Fibroblast of pulmonary artery (primary cell): ENCODE data around the gene KRT31.

ENCODE experiments used
- DNase-seq: peaks from one replicate; pipeline ENCODE4 v3.0.0-alpha.2; 2010; ENCODE audit warnings: low read depth
- H3K4me3 ChIP-seq: replicated peaks from 2 replicates; pipeline ENCODE4 v1.5.1; 2011; ENCODE audit warnings: low read depth, mild to moderate bottlenecking, control low read depth, low read length, moderate library complexity
- CTCF ChIP-seq: IDR thresholded peaks from 2 replicates; pipeline ENCODE4 v1.5.1; 2011; ENCODE audit warnings: mild to moderate bottlenecking, control low read depth, low read length, inconsistent platforms; ENCODE audit errors: missing control alignments

The KRT31 gene

DNA sequence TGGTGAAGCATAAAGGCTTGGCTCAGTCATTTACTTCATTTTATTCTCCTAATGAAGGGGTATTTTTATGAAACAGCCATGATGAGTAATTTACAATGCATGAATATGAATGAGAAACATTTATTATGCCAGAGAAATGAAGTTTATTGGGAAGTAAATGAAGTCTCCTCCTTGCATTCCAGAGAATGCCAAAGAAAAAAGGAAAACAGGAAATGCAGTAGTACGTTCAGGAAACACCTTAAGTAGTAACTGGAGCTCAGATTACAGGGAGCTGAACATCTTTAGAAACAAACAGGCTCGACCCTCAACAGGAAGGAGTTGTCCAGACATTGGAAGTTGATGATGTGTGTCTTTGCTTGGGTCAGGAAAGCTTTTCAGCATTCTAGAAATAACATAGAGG lies 19.9 kb downstream of the KRT31 start:
- no peak overlapping the region for H3K4me3 ChIP-seq
- TF ChIP-seq CTCF: no peak
- DNase-seq: peak; percentile 27

- DNase-seq: no peak
- no peak within 1 kb of the TSS for H3K4me3 ChIP-seq
- TF ChIP-seq CTCF: no peak
Observed at GRCh38 chr17:41369713-41370112, 27.7 kb downstream of the KRT31 start, which contains the start of gene KRT33B. TSS of gene KRT33B (minus strand) at chr17:41369813. CDS start at chr17:41369750, 63 bp downstream.

GRCh38 chr17:41369023-41369422 lies 28.4 kb downstream of the KRT31 start:
- no peak for TF ChIP-seq CTCF
- H3K4me3 ChIP-seq: no peak overlapping the region
- no peak for DNase-seq

DNA sequence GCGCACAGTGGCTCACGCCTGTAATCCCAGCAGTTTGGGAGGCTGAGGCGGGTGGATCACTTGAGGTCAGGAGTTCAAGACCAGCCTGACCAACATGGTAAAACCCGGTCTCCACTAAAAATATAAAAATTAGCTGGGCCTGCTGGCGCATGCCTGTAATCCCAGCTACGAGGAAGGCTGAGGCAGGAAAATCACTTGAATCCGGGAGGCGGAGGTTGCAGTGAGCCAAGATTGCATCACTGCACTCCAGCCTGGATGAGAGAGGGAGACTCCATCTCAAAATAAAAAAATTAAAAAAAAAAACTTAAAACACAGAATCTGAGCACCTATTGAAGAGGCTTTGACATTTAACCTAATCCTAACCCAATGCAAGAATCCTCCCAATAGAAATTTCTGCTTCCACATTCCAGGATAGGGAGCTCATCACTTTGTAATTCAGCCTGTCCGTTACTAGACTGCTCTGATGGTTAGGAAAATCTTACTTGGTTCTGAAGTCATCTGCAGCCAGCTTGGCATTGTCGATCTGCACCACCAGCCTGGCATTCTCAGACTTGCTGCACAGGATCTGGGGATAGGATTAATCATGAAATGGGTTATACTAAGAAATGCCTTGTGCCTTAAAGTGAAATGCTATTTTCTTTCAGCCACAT lies 29.9 kb downstream of the KRT31 start:
- no peak for TF ChIP-seq CTCF
- peak; percentile 24 for DNase-seq
- no peak overlapping the region for H3K4me3 ChIP-seq

GRCh38 chr17:41366070-41366469 lies 31.3 kb downstream of the KRT31 start:
- TF ChIP-seq CTCF: no peak
- no peak overlapping the region for H3K4me3 ChIP-seq

GRCh38 chr17:41363881-41364280 lies 33.5 kb downstream of the KRT31 start:
- DNase-seq: no peak
- no peak for TF ChIP-seq CTCF

More at GRCh38 chr17:41366070-41366469, 31.3 kb downstream of the KRT31 start:
- DNase-seq: no peak

GRCh38 chr17:41360296-41360995 lies 37.0 kb downstream of the KRT31 start:
- DNase-seq: peak; percentile 42
- TF ChIP-seq CTCF: no peak
- H3K4me3 ChIP-seq: no peak overlapping the region

More at GRCh38 chr17:41363881-41364280, 33.5 kb downstream of the KRT31 start:
- no peak overlapping the region for H3K4me3 ChIP-seq
